ENCODE results near the gene PTDSS2. TPM values are rescaled to one million over a fixed set of nuclear protein-coding genes. Genes with fewer than 3 reads are reported as not detected.

PTDSS2 gene
- total RNA-seq, 1 experiment from 2014 or later, result 49.5 TPM

- DNase-seq (ENCODE audit: low spot score), result no peak
- peaks cover 5% of the 10 kb centered on the region; the same call in 1 of the 2 replicates for H3K36me3 Mint-ChIP-seq
- H3K27me3 Mint-ChIP-seq (ENCODE audit: low read depth), result peaks cover 6% of the 10 kb centered on the region
- ChIA-PET POLR2A (no interaction called here), CTCF (interaction anchor here (1.3 kb wide), 1 partner anchor 125 kb away, joined by 4 read pairs; no protein-coding TSS in a partner anchor)
- no peak for ATAC-seq
- TF ChIP-seq AR (CRISPR knock-in tag; IDR thresholded peaks at IDR 0.05) (no peak), ZMAT4 (CRISPR knock-in tag; IDR thresholded peaks at IDR 0.05) (no peak), NFE2L1 (CRISPR knock-in tag; IDR thresholded peaks at IDR 0.05) (no peak), USF2 (CRISPR knock-in tag; IDR thresholded peaks at IDR 0.05) (no peak), GABPB1 (CRISPR knock-in tag; IDR thresholded peaks at IDR 0.05) (no peak), CREB1 (CRISPR knock-in tag; IDR thresholded peaks at IDR 0.05) (no peak), NR3C1 (CRISPR knock-in tag; conservative IDR thresholded peaks at IDR 0.05; ENCODE audit: low read depth) (no peak), EMX1 (CRISPR knock-in tag; IDR thresholded peaks at IDR 0.05) (no peak), ZNF232 (CRISPR knock-in tag; IDR thresholded peaks at IDR 0.05) (no peak), TP53 (CRISPR knock-in tag; IDR thresholded peaks at IDR 0.05) (no peak), PRRX2 (CRISPR knock-in tag; IDR thresholded peaks at IDR 0.05) (no peak), TEAD1 (CRISPR knock-in tag; IDR thresholded peaks at IDR 0.05) (no peak), IRF1 (CRISPR knock-in tag; IDR thresholded peaks at IDR 0.05) (no peak), NR1H2 (CRISPR knock-in tag; IDR thresholded peaks at IDR 0.05) (no peak), PREB (CRISPR knock-in tag; IDR thresholded peaks at IDR 0.05; ENCODE audit: borderline replicate concordance) (no peak), ZBTB43 (CRISPR knock-in tag; IDR thresholded peaks at IDR 0.05) (no peak), USF1 (CRISPR knock-in tag; IDR thresholded peaks at IDR 0.05) (no peak), CDX4 (CRISPR knock-in tag; IDR thresholded peaks at IDR 0.05; ENCODE audit: borderline replicate concordance) (no peak)
- peak overlapping the region; percentile 53 for H3K27ac Mint-ChIP-seq
- H3K9me3 Mint-ChIP-seq, result no peaks in the 10 kb centered on the region
- no peak overlapping the region for H3K4me3 Mint-ChIP-seq
- H3K4me1 Mint-ChIP-seq, result no peaks in the 10 kb centered on the region
These were observed 81.9 kb downstream of the PTDSS2 start for GRCh38 chr11:531919-532526.
